Measurements from ENCODE around the gene VSNL1. TPM values are rescaled to one million over a fixed set of nuclear protein-coding genes. Genes with fewer than 3 reads are reported as not detected.

VSNL1 gene
- total RNA-seq, 1 experiment from 2014 or later: 0.43 TPM

- no peaks in the 10 kb centered on the region; the same call in 1 of the 2 replicates for H3K27me3 ChIP-seq (replicated peaks; ENCODE audit: control insufficient read depth, insufficient read depth, low read length)
- intact Hi-C loops (cut with micrococcal nuclease; ENCODE audit: unreplicated experiment): no loop called here
- peaks cover 27% of the 10 kb centered on the region for H3K4me1 ChIP-seq
- H3K4me3 ChIP-seq (ENCODE audit: low read depth, low read length): no peak overlapping the region
- no peaks in the 10 kb centered on the region for H3K36me3 ChIP-seq (ENCODE audit: control insufficient read depth, insufficient read depth, low read length)
- no TSS peak for BruUV-seq (replicated peaks)
- Mint-ChIP-seq H3K4me1 (ENCODE audit: low read depth, unreplicated experiment) (peaks cover 25% of the 10 kb centered on the region), H3K36me3 (ENCODE audit: insufficient read depth, unreplicated experiment) (peaks cover 6% of the 10 kb centered on the region), H3K27ac (ENCODE audit: unreplicated experiment) (no peak overlapping the region), H3K27me3 (ENCODE audit: insufficient read depth, unreplicated experiment) (peaks cover 16% of the 10 kb centered on the region), H3K9me3 (ENCODE audit: unreplicated experiment) (no peaks in the 10 kb centered on the region), H3K4me3 (ENCODE audit: unreplicated experiment) (no peak overlapping the region)
- TF ChIP-seq CTCF (IDR thresholded peaks at IDR 0.05; ENCODE audit: insufficient read depth in 1 of 2, low read depth in 1 of 2, low read length in 1 of 2, severe bottlenecking in 1 of 2, unreplicated experiment in 1 of 2): no peak
- CTCF ChIA-PET: no interaction called here
- POLR2A ChIA-PET: no interaction called here
- DNase-seq: no peak
- no peaks in the 10 kb centered on the region for H3K9me3 ChIP-seq
Measured at GRCh38 chr2:17543848-17544247, 3.4 kb downstream of the VSNL1 start.

GRCh38 chr2:17544256-17544655 is 3.8 kb downstream of the VSNL1 start:
- Mint-ChIP-seq H3K4me3 (ENCODE audit: unreplicated experiment) (no peak overlapping the region), H3K27ac (ENCODE audit: unreplicated experiment) (no peak overlapping the region), H3K4me1 (ENCODE audit: low read depth, unreplicated experiment) (peaks cover 25% of the 10 kb centered on the region), H3K27me3 (ENCODE audit: insufficient read depth, unreplicated experiment) (peaks cover 16% of the 10 kb centered on the region), H3K9me3 (ENCODE audit: unreplicated experiment) (no peaks in the 10 kb centered on the region), H3K36me3 (ENCODE audit: insufficient read depth, unreplicated experiment) (peaks cover 6% of the 10 kb centered on the region)
- H3K9me3 ChIP-seq: no peaks in the 10 kb centered on the region
- POLR2A ChIA-PET: no interaction called here
- no TSS peak for BruUV-seq (replicated peaks)
- DNase-seq: no peak
- no peak for TF ChIP-seq CTCF (IDR thresholded peaks at IDR 0.05; ENCODE audit: insufficient read depth in 1 of 2, low read depth in 1 of 2, low read length in 1 of 2, severe bottlenecking in 1 of 2, unreplicated experiment in 1 of 2)
- no peak overlapping the region for H3K4me3 ChIP-seq (ENCODE audit: low read depth, low read length)
- CTCF ChIA-PET: no interaction called here
- intact Hi-C loops (cut with micrococcal nuclease; ENCODE audit: unreplicated experiment): no loop called here
- H3K27me3 ChIP-seq (replicated peaks; ENCODE audit: control insufficient read depth, insufficient read depth, low read length): no peaks in the 10 kb centered on the region; the same call in 1 of the 2 replicates
- peaks cover 26% of the 10 kb centered on the region for H3K4me1 ChIP-seq
- no peaks in the 10 kb centered on the region for H3K36me3 ChIP-seq (ENCODE audit: control insufficient read depth, insufficient read depth, low read length)

GRCh38 chr2:17545680-17546613 is 5.5 kb downstream of the VSNL1 start:
- ChIA-PET CTCF (no interaction called here), POLR2A (no interaction called here)
- Histone ChIP-seq H3K4me3 (ENCODE audit: low read depth, low read length) (no peak overlapping the region), H3K9me3 (no peaks in the 10 kb centered on the region), H3K4me1 (peaks cover 23% of the 10 kb centered on the region), H3K36me3 (ENCODE audit: control insufficient read depth, insufficient read depth, low read length) (no peaks in the 10 kb centered on the region), H3K27me3 (replicated peaks; ENCODE audit: control insufficient read depth, insufficient read depth, low read length) (no peaks in the 10 kb centered on the region; the same call in 1 of the 2 replicates)
- no peak for TF ChIP-seq CTCF (IDR thresholded peaks at IDR 0.05; ENCODE audit: insufficient read depth in 1 of 2, low read depth in 1 of 2, low read length in 1 of 2, severe bottlenecking in 1 of 2, unreplicated experiment in 1 of 2)
- no peak overlapping the region for H3K4me3 Mint-ChIP-seq (ENCODE audit: unreplicated experiment)
- no peak overlapping the region for H3K27ac Mint-ChIP-seq (ENCODE audit: unreplicated experiment)
- no TSS peak for BruUV-seq (replicated peaks)
- no peaks in the 10 kb centered on the region for H3K36me3 Mint-ChIP-seq (ENCODE audit: insufficient read depth, unreplicated experiment)
- peaks cover 14% of the 10 kb centered on the region for H3K27me3 Mint-ChIP-seq (ENCODE audit: insufficient read depth, unreplicated experiment)
- no peaks in the 10 kb centered on the region for H3K9me3 Mint-ChIP-seq (ENCODE audit: unreplicated experiment)
- DNase-seq: no peak
- intact Hi-C loops (cut with micrococcal nuclease; ENCODE audit: unreplicated experiment): no loop called here
- H3K4me1 Mint-ChIP-seq (ENCODE audit: low read depth, unreplicated experiment): peaks cover 22% of the 10 kb centered on the region
